Activated CD4-positive, alpha-beta T cell treated with anti-CD3 and anti-CD28 coated beads, Interleukin-2, amount 50 U/mL, for 48 hours (primary cell): ENCODE data around the gene IQCN.
A peak's percentile ranks its signal among the peaks of the same experiment; 100 is the strongest.

Experiments
- DNase-seq, 2 experiments: peaks; one replicate each; pipeline ENCODE4 v3.0.0-alpha.2; 2020

Gene IQCN

GRCh38 chr19:18306209-18306887 is 32.1 kb upstream of the IQCN start:
- DNase-seq = no peak

- peak; percentile 86 to 89 for DNase-seq
Measured at GRCh38 chr19:18304458-18305310, 30.4 kb upstream of the IQCN start.

- DNase-seq = peak; percentile 49 to 59
Measured at GRCh38 chr19:18304208-18304457, 29.9 kb upstream of the IQCN start.

DNA sequence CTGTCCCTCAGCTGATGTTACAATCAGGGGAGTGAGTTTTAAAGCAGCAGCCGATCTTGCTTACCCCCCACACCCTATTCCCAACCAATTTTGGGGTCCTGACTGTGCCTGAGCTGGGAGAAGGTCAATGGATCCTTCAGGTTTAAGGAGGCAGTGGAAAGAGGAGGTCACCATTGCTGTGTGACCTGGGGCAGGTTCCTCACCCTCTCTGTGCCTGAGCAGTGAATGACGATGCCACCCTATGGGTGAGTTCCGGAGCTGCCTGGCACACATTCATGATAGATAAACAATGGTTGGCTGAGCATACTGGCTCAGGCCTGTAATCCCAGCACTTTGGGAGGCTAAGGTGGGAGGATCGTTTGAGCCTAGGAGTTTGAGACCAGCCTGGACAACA is 27.5 kb upstream of the IQCN start:
- DNase-seq = no peak

GRCh38 chr19:18300930-18301717 is 26.9 kb upstream of the IQCN start:
- no peak for DNase-seq

- no peak for DNase-seq
Measured at GRCh38 chr19:18299654-18300053, 25.4 kb upstream of the IQCN start.

- peak in 1 of 2 experiments; percentile 34 for DNase-seq
Measured at GRCh38 chr19:18298601-18299000, 24.3 kb upstream of the IQCN start.

DNA sequence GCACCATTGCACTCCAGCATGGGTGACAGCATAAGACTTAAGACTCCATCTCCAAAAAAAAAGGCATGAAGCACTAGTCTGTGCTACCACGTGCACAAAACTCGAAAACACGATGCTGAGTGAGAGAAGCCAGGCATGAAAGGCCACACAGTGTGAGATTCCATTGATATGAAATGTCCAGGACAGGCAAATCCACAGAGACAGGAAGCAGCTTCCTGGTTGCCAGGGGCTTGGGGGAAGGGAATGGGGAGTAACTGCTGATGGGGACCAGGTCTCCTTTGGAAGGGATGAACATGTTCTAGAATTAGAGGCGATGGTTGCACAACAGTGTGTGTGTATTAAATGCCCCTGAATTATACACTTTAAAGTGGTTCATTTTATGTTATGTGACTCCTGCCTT is 23.1 kb upstream of the IQCN start:
- no peak for DNase-seq

- no peak for DNase-seq
Measured at GRCh38 chr19:18295034-18295451, 20.8 kb upstream of the IQCN start.

DNA sequence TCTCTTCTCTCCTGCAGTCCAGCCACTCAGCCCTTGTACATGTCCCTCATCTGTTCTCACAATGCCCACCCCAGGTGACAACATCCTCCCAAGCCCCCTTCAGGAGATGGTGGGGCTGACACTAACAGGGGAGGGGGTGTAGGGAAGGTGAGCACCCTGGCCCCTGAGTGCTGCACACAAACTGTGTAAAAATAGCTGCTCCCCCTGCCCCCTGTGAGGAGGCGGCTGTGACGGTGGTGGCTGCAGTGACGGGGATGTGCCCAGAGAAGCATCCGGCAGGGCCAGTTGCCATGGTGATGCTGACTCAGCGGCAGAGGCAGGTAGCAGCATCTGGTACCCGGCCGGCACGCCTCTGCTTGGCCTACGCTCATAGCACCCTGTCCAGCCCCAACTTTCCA is 20.2 kb upstream of the IQCN start:
- DNase-seq = peak; percentile 94 to 97

- DNase-seq = no peak
Measured at GRCh38 chr19:18293642-18294466, 19.6 kb upstream of the IQCN start.

- DNase-seq = peak; percentile 81 to 85
Measured at GRCh38 chr19:18292810-18293641, 18.8 kb upstream of the IQCN start.

DNA sequence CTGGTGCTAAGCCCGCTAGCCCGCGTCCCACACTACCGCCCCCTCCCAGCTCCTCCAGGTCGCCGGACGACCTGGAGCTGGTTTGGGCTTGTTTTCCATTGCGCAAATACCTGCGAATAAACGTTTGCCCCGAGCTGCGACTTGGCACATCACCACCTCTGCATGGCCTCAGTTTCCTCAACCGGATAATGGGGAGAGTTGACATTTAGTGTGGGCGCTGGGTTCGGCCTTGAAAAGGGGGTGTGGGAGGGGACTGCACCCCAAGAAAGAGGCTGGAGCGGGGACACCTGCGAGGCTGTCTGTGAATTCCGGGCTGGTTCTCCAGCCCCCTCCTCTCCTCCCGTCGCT is 18.2 kb upstream of the IQCN start:
- no peak for DNase-seq

DNA sequence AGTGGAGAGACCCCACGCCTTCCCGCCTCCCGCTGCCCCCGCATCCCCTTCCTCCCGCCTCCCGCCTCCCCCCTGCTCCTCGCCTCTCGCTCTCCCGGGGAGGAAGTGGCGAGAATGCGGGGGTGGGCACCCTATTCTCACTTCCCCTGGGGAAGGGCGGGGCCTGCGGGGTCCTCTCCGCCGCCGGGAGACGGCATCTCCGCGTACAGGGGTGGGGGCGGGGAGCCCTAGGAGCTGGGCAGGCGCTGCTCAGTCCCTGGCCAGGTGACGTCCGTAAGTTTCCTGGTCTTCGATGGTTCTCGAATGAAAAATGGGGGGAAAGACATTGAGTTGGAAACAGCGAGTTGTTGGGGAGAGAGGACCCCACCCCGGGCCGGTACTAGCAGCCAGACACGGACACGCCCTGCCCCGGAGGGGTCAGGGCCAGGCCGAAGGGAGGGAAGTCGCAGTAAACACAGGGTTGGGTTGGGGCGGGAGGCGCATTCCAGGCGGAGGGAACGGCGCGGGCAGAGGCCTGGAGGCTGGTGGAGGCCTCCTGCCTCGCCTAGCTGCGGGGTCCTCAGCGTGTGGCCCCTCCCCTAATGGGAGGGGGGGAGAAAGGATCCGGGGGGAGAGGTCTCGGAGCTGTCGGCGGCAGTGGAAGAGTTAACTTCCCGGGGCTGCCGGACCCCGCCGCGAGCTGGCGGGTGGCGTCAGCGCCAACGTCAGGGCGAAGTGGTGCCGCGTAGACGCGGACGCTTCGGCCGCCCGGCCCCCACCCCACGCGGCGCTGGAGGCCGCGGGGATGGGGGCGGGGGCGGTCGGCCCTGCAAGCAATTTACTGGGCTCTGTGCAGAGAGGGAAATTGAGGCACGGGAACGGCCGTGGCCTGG is 17.6 kb upstream of the IQCN start:
- peak; percentile 92 to 96 for DNase-seq

- no peak for DNase-seq
Measured at GRCh38 chr19:18291019-18291524, 16.8 kb upstream of the IQCN start.

- DNase-seq = peak; percentile 96 to 98
Measured at GRCh38 chr19:18290302-18291018, 16.2 kb upstream of the IQCN start.

- no peak for DNase-seq
Measured at GRCh38 chr19:18289471-18290301, 15.4 kb upstream of the IQCN start.

DNA sequence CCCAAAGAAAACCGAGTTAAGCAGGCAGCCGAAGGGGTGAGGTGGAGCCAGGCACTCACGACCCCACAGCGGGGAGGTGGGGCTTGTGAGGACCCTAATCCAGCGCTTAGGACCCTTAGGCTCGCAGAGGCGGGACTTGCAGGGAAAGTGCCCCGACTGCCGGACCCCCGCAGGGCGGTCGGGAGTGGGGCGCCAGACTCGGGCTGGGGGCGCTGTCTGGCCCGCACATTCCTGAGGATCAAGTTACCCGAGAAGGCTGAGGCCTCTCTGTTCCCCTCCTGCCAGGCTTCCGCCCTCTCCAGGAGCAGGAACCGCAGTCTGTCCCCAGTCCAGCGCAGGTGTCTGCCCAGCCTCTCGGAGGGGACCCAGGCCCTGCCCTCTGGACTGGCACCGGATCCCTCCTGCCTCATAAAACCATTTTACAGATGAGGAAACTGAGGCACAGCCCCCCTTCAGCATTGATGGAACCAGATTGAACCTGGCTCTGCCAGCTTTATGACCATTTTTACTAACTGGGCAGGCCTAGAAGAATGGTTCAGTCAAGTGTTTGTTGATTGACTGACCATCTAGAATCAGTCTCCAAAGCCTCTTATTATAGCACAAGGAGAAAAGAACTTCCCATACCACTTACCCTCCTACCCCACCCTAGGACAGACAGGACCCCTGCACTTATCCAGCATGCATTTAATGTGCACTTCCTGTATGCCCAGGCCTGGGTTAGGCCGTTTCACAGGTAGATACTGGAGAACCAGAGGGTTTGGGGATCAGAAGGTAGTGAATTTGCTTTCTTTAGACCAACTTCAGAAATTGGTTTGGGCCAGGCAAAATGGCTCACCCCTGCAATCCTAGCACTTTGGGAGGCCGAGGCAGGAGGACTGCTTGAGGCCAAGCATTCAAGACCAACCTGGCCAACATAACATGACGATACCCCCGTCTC is 13.9 kb upstream of the IQCN start:
- DNase-seq = no peak
